Fibroblast of lung (primary cell): Measurements from ENCODE around the gene TSACC.

Experiments
- EZH2 ChIP-seq: IDR thresholded peaks from 2 replicates; pipeline ENCODE4 v1.5.1; 2012; ENCODE audit warnings: low read length, control low read depth, mild to moderate bottlenecking; ENCODE audit errors: missing control alignments
- TF ChIP-seq, protein P1 (sequence below), 2 donors: IDR thresholded peaks in 1 of 2; conservative IDR thresholded peaks in 1 of 2; 1 replicate in 1 of 2; 2 replicates in 1 of 2; pipeline ENCODE4 v1.5.1; 2011 to 2012; ENCODE audit warnings: low read length in 2 of 2, control low read depth in 1 of 2, inconsistent platforms in 1 of 2, low read depth in 1 of 2, mild to moderate bottlenecking in 1 of 2

DNA sequence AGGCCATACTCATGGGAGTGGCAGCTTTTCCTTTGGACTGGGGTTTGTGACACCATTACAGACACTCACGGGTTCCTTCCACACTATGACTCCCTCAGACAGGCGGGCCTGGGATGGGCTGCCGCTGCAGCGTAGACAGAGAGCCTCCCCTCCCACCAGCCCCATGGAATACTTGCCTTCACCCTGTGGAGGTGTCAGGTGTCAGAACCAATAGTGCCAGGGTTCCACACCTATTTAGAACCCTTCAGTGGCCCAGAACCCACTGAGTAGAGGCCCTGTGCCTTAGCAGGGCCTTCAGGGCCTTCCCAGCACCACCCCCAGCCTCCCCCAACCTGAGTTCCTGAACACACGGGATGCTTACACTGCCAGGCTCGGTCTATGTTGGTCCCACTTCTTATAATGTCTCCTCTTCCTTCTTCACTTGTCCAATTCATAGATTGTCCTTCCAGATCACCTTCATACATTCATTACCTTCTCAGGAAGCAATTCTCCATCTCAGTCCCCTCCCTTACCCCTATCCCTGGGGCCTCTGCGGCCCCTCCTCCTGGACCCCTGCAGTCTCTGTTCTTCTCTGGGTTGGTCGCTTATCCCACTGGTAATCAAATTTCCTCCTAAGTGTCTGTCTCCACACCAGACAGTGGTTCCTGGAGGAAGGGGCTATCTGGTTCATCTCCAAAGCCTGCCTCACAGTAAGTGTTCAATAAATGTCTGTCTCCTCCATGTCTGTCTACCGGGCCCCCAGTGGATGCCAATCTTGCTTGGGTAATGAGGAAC, 29.2 kb downstream of the TSACC start:
- no peak for TF ChIP-seq EZH2
- TF ChIP-seq, protein P1, sequence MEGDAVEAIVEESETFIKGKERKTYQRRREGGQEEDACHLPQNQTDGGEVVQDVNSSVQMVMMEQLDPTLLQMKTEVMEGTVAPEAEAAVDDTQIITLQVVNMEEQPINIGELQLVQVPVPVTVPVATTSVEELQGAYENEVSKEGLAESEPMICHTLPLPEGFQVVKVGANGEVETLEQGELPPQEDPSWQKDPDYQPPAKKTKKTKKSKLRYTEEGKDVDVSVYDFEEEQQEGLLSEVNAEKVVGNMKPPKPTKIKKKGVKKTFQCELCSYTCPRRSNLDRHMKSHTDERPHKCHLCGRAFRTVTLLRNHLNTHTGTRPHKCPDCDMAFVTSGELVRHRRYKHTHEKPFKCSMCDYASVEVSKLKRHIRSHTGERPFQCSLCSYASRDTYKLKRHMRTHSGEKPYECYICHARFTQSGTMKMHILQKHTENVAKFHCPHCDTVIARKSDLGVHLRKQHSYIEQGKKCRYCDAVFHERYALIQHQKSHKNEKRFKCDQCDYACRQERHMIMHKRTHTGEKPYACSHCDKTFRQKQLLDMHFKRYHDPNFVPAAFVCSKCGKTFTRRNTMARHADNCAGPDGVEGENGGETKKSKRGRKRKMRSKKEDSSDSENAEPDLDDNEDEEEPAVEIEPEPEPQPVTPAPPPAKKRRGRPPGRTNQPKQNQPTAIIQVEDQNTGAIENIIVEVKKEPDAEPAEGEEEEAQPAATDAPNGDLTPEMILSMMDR (conservative IDR thresholded peaks at IDR 0.05 in 1 of 2, IDR thresholded peaks at IDR 0.05 in 1 of 2; ENCODE audit: low read depth in 1 of 2, low read length in 2 of 2), result no peak
